ENCODE data around the gene TSEN2. TPM values are rescaled to one million over a fixed set of nuclear protein-coding genes. Genes with fewer than 3 reads are reported as not detected.

The TSEN2 gene
- total and polyA plus RNA-seq, 2 of the 13 experiments (the other 11 are each of a cell fraction or from before 2014, with no cell fraction given): 11.0 to 17.3 TPM

DNA sequence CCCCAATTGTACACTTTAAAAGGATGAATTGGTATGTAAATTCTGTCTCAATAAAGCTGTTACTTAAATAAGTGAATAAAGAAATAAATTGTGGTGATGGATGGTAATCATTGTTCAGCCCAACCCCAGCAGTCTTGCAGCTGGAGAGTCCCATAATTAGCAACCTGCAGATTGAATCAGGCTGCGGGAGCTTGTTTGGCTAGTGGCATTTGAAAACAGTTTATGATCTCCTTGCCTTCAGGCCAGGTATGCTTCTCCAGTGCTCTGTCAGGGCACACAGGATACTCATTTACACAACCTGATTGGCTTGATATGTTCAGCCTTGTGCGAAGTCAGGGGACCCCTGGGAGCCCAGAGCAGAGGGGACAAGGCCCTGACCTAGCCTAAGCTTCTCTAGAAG, 16.5 kb upstream of the TSEN2 start:
- in situ Hi-C loops (cut with HindIII; ENCODE audit: extremely low pct_ligation_motif_present, low pct_unique_long_range_greater_than_20kb): no loop called here
- CTCF ChIA-PET (ENCODE audit: low intra/inter-chr PET ratio, low total read pairs): no interaction called here
- intact Hi-C loops (cut with micrococcal nuclease; ENCODE audit: unreplicated experiment): no loop called here
- Histone ChIP-seq H2AFZ (ENCODE audit: low read length) (no peak overlapping the region), H3K9me3 (ENCODE audit: low read length) (no peaks in the 10 kb centered on the region), H3K4me3 (replicated peaks in 1 of 3; ENCODE audit: insufficient read depth in 1 of 3, low read depth in 2 of 3, low read length in 3 of 3) (no peak overlapping the region), H3K9ac (ENCODE audit: insufficient read depth, low read depth, low read length) (no peak overlapping the region), H3K36me3 (replicated peaks in 1 of 2; ENCODE audit: control insufficient read depth in 1 of 2, insufficient read depth in 2 of 2, low read length in 2 of 2) (no peaks in the 10 kb centered on the region), H3K27me3 (ENCODE audit: control insufficient read depth in 1 of 2, insufficient read depth in 2 of 2, low read length in 2 of 2) (no peaks in the 10 kb centered on the region), H3K4me1 (ENCODE audit: insufficient read depth, low read length) (peaks cover 35% of the 10 kb centered on the region), H3K27ac (ENCODE audit: extremely low read length, insufficient read depth, low read length) (no peak overlapping the region), H3K4me2 (ENCODE audit: low read depth, low read length) (no peak overlapping the region), H3K79me2 (ENCODE audit: insufficient read depth, low read length) (no peaks in the 10 kb centered on the region), H4K20me1 (ENCODE audit: insufficient read depth, low read length) (no peaks in the 10 kb centered on the region)
- BruUV-seq (replicated peaks): no TSS peak
- POLR2A ChIA-PET: no interaction called here
- ATAC-seq (no peak), FAIRE-seq (no peak), DNase-seq (ENCODE audit: low spot score) (no peak)
- 95% methylated on average over 2 of the region's 2 CpGs for WGBS (ENCODE audit: low lambda C conversion rate)
- TF ChIP-seq ZNF598 (CRISPR knock-in tag; IDR thresholded peaks at IDR 0.05; ENCODE audit: borderline replicate concordance) (no peak), ZSCAN29 (CRISPR knock-in tag; conservative IDR thresholded peaks at IDR 0.05) (no peak), RFX3 (CRISPR knock-in tag; IDR thresholded peaks at IDR 0.05) (no peak), ZNF839 (CRISPR knock-in tag; IDR thresholded peaks at IDR 0.05; ENCODE audit: borderline replicate concordance) (no peak), HOXA9 (CRISPR knock-in tag; IDR thresholded peaks at IDR 0.05; ENCODE audit: borderline replicate concordance) (no peak), ZNF292 (CRISPR knock-in tag; IDR thresholded peaks at IDR 0.05; ENCODE audit: borderline replicate concordance, low read depth) (no peak), EEA1 (CRISPR knock-in tag; IDR thresholded peaks at IDR 0.05; ENCODE audit: borderline replicate concordance) (no peak), HMGA1 (CRISPR knock-in tag; conservative IDR thresholded peaks at IDR 0.05) (no peak), NCOA5 (CRISPR knock-in tag; IDR thresholded peaks at IDR 0.05) (no peak), ZFP82 (CRISPR knock-in tag; IDR thresholded peaks at IDR 0.05; ENCODE audit: borderline replicate concordance) (no peak), KLF13 (CRISPR knock-in tag; IDR thresholded peaks at IDR 0.05) (no peak), ZNF501 (CRISPR knock-in tag; IDR thresholded peaks at IDR 0.05) (no peak), NFE2L1 (CRISPR knock-in tag; IDR thresholded peaks at IDR 0.05; ENCODE audit: borderline replicate concordance) (no peak), NFKBIZ (CRISPR knock-in tag; IDR thresholded peaks at IDR 0.05) (no peak), ZNF780A (CRISPR knock-in tag; IDR thresholded peaks at IDR 0.05) (no peak), ZNF629 (CRISPR knock-in tag; conservative IDR thresholded peaks at IDR 0.05) (no peak), SSRP1 (CRISPR knock-in tag; IDR thresholded peaks at IDR 0.05) (no peak)
- TF ChIP-seq, protein P1, sequence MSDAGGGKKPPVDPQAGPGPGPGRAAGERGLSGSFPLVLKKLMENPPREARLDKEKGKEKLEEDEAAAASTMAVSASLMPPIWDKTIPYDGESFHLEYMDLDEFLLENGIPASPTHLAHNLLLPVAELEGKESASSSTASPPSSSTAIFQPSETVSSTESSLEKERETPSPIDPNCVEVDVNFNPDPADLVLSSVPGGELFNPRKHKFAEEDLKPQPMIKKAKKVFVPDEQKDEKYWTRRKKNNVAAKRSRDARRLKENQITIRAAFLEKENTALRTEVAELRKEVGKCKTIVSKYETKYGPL (CRISPR knock-in tag; IDR thresholded peaks at IDR 0.05): no peak
- TF ChIP-seq, protein P2, sequence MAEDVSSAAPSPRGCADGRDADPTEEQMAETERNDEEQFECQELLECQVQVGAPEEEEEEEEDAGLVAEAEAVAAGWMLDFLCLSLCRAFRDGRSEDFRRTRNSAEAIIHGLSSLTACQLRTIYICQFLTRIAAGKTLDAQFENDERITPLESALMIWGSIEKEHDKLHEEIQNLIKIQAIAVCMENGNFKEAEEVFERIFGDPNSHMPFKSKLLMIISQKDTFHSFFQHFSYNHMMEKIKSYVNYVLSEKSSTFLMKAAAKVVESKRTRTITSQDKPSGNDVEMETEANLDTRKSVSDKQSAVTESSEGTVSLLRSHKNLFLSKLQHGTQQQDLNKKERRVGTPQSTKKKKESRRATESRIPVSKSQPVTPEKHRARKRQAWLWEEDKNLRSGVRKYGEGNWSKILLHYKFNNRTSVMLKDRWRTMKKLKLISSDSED (CRISPR knock-in tag; IDR thresholded peaks at IDR 0.05): no peak
